SIG-M5 (cell line): ENCODE measurements around the gene FIG4.
A peak's percentile ranks its signal among the peaks of the same experiment; 100 is the strongest.
"Not testable (repeated sequence)": the region's sequence is repeated elsewhere in the genome, so short reads cannot be mapped to it uniquely, and the experiment has no call there.

Experiments used
- DNase-seq: peaks from one replicate; lab custom pipeline; 2025; lab: John Stamatoyannopoulos, UW

The FIG4 gene

GRCh38 chr6:109702791-109703190, 11.7 kb downstream of the FIG4 start:
- DNase-seq = no peak

DNA sequence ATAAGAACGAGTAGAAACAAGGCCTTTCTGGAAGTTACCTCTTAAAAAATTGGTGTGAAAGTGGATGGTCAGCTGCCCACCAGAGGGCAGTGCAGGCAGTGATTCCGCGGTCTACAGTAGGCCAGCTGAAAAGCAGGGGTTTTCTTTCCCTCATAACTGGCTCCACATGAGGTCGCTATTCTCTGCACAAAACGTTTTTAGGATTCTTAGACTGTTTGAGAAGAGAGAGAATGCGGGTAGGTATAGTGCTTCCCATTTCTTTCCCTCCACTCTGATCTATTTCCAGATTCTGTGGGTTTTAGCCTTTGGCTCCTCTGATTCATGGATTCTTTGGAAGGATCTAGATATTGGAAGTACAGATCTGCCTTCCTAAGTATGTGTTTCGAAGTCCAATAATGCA, 14.2 kb downstream of the FIG4 start:
- peak; percentile 34 for DNase-seq

DNA sequence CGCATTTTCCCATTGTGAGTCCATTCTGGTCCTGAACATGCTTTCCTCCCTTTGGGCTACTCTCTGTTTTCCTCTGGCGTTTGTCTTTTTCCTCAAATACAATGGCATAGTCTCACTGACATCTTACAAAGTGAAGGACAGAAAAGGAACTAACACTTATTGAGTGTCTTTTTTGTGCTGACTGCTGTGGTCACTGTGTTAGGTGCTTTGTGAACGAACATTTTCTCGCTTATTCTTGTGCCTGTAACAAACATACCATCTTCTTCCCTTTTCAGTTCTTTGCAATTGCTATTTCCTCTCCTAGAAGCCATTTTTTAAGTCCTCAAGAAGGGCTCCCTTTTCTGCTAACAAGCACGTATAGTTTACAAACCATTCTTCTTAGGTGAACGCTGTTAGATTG, 15.4 kb downstream of the FIG4 start:
- no peak for DNase-seq

DNA sequence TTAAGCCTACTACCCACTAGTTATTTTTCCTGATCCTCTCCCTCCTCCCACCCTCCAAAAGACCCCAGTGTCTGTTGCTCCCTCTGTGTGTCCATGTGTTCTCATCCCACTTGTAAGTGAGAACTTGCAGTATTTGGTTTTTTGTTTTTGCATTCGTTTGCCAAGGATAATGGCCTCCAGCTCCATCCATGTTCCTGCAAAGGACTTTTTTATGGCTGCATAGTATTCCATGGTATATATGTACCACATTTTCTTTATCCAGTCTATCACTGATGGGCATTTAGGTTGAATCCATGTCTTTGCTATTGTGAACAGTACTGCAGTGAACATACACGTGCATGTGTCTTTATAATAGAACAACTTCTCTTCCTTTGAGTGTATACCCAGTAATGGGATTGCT, 17.0 kb downstream of the FIG4 start:
- not testable (repeated sequence) for DNase-seq

DNA sequence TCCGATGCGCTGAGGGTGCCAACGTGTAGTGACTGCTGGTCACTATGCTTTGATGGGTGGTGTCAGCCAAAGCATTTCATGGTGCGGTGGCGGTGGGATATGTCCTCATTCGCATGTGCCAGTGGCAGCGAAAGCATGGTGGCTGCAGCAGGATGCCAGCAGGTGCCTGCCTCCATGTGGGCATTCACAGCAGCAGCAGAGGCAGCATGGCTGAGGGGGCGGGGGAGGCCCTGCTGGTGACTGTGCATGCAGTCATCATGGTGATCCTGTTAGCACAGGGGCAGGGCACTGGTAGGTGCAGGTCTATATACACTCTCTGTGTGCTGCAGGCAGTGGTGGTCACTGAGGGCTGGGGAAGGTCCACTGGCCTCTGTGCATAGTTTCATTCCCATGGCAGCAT, 22.0 kb downstream of the FIG4 start:
- no peak for DNase-seq

DNA sequence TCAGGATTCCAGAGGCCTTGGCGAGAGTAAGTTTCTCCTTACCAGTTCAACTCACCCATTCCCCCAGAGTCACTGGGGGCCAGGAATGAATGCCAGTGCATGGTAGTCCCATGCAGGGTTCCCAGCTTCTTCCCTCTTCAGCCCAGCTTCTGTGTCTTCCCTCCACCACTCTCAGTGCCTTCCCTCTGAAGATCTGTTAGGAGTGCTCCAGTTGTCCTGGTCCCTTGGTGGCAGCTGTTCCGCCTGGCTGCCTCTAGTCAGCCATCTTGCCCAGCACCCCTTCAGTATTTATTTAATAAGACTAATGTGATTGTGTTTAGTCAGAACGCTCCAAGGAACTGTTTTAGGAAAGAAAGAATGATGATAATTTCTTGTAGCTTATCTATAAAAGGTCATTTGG, 23.1 kb downstream of the FIG4 start:
- no peak for DNase-seq

DNA sequence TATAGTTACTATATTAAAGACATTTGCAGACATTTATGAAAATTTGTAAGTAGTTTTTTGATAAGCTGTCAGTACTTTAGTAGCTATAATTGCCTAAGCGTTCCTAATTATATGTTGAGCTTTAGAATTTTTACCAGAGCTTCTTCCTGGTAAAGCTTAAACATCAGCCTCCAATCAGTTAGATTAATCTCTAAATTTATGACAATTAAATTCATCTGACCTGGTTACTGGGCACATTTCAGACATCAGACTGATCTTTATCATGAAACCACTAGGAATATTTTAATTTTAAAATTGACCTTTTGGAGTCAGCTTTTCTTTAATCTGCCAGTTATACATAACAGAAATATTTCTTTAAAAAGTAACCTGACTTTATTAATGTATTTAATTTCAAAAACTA, 23.5 kb downstream of the FIG4 start:
- no peak for DNase-seq

DNA sequence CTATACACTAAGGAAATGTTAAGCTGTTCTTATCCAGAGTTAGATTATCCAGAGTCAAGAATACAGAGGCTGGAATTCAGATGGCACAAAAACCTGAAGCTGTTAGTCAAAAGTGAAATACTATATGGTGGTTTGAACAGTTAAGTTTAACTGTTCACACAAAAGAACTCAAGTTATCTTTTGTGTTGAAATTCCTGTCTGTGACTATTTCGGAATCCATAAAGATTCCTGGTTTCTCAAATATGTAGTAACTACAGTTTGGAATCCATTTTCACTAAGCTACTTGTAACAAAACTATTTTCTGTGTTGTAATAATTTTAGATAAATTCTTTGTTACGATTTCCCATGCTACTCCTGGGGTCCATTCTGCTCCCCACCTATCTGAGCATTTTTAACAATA, 24.5 kb downstream of the FIG4 start:
- no peak for DNase-seq

GRCh38 chr6:109717971-109718370, 26.9 kb downstream of the FIG4 start:
- DNase-seq = no peak

- no peak for DNase-seq
These were observed 27.9 kb downstream of the FIG4 start for GRCh38 chr6:109718991-109719390.

DNA sequence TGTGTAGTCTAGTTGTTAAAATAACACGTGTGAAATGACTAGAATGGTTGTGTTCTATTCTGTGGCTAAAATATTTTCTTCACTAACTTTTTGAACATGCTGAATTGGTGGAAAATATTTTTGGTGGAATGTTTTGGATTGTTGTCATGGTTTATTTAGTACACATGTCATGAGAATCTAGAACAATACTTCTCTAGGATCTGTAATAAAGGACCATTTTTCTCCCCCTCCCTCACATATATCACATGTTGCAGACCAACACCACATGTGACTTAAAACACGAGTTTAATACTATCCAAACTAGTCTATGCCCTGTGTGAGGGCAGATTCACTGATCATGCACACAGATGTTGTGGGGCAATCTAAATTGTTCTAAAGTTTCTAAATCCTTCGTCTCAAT, 29.2 kb downstream of the FIG4 start:
- DNase-seq = no peak

- DNase-seq = no peak
These were observed 30.9 kb downstream of the FIG4 start for GRCh38 chr6:109722011-109722410.

DNA sequence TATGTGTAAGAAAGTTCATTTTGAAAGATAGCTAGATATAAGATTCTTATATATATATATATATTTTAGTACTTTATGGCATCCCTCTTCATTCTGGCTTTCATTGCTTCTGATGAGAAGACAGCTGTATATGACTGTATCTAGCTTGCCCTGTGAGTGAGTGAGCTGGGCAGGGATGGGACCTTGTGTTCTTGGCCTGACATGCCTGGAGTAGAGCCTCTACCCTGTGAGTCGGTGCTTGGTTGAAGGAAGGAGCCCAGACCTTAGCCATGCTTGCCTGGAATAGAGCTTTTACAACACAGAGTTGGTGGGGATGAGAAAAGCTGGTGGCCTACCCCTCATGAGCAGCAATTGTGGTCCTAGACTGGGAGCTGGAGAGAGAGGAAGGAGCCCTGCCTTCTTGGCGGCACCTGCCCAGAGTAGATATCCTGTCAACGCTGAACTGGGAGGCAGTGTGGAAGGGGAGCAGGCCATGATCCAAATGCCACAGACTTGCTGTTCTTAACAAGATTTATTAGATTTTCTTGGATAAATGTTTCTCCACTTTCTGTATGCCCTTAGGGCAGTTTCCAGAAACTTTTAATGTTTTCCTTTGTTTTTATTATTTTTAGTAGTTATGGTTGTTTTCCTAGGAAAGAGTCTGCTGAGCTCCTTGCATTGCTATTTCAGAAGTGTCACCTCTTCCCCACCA, 31.6 kb downstream of the FIG4 start:
- DNase-seq = no peak

- not testable (repeated sequence) for DNase-seq
These were observed 34.2 kb downstream of the FIG4 start for GRCh38 chr6:109725250-109725649.

DNA sequence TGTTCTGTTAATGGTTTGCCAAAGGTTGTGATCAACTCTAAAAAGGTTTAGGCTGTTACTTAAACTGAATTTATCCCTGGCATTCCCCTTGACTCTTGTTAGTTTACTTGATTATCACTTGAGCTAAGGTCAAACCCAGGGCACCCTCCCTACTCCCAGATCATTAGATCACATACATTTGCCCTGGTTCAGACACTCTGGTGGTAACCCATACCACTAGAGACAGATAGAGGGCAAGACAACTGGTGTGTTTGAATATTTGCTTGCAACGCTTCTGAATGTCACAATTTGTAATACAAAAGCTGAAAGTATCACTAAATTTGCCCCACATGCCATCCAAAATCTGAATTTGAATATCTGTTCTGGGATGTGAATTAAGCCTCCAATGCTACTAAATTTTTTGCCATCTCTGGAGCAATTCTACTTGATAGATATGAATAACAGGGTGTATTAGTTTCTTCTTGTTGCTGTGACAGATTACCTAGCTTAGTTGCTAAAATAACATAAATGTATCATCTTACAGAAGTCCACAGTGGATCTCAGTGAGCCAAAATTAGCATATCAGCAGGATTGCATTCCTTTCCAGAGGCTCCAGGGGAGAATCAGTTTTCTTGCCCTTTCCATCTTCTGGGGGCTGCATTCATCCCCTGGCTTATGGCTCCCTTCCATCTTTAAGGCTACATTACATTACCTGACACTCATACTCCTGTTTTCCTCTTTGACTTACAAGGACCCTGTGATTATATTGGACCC, 45.4 kb downstream of the FIG4 start:
- DNase-seq = no peak

DNA sequence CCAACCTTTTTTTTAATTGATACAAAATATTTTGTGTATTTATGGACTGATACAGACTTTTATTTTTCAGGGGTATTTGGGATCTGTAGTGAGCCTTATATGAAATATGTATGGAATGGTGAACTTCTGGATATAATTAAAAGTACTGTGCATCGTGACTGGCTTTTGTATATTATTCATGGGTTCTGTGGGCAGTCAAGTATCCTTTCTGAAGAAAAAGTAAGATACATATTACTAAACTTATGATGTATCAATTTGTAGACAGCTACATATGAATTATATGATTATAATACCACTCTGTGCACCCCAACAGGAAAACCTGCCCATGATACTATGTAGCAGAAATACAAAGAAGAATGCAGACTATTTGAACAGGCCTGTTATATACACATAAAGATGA, 47.2 kb downstream of the FIG4 start:
- no peak for DNase-seq

- no peak for DNase-seq
These were observed 47.6 kb downstream of the FIG4 start for GRCh38 chr6:109738667-109739066.

DNA sequence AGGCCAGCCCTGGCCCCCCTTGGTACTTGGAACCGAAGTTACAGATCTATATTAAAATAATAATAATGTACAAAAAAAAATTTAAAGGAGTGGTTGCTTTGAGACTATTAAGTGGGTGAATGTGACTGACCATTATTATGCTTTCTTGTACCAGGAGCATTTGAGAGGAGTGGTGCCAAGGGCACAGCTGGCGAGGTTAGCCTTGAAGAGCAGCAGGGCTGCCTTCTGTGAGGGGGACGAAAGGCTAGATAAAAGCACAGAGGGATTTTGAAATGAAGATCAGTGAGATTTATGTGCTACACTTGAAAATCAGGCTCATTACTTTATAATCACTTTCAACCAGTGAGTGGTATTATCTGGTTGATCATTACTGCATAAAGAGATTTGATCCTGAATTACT, 48.6 kb downstream of the FIG4 start:
- no peak for DNase-seq

DNA sequence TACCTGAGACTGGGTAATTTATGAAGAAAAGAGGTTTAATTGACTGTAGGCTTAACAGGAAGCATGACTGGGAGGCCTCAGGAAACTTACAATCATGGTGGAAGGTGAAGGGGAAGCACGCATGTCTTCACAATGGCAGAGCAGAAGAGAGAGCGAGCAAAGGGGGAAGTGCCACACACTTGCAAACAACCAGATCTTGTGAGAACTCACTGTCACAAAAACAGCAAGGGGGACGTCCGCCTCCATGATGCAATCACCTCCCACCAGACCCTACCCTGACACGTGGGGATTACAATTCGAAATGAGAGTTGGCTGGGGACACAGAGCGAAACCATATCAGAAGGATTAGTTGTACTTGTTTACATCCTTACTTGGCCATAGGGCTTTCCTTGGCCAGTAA, 49.7 kb downstream of the FIG4 start:
- no peak for DNase-seq

DNA sequence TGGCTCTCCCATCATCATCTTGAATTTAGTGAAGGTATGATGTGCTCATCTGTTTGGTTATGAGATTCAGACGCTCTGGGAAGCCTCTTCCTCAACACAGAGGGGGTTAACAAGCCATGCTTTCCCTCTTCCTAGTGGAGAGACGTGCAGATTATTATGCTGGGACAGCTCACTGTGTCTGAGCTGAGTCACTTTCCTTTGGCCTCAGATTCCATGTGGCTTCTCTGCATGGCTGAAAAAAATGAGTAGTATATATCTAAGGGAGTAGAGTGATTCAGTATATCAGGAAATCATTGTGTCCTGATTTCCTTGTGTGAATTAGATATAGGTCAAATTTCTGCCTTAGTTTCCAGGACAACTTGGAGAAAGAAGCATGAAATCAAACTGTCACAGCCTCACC, 52.6 kb downstream of the FIG4 start:
- no peak for DNase-seq

GRCh38 chr6:109744779-109745178, 53.7 kb downstream of the FIG4 start:
- not testable (repeated sequence) for DNase-seq

- no peak for DNase-seq
These were observed 56.1 kb downstream of the FIG4 start for GRCh38 chr6:109747221-109747620.

- no peak for DNase-seq
These were observed 68.2 kb downstream of the FIG4 start for GRCh38 chr6:109759098-109759955.
